ENCODE results near the gene BRIP1.

DNA sequence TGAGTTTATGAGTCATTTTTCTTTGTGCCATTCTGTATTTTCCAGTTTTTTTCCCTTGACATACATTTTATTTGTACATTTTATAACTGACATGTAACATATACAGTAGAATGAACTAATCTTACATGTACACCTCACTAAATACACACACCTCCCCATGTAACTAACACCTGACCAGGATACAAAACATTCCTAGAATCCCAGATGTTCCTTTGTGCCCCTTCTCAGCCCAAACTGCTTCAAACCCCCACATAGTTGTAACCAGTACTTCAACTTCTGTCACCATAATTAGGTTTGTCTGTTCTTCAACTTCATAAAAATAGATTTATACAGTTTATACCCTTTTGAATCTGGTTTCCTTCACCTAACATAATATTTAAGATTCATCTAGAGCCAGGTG, 73.5 kb downstream of the BRIP1 start:
- TF ChIP-seq POLR2A (IDR thresholded peaks at IDR 0.05) = no peak
- TF ChIP-seq, protein P1, sequence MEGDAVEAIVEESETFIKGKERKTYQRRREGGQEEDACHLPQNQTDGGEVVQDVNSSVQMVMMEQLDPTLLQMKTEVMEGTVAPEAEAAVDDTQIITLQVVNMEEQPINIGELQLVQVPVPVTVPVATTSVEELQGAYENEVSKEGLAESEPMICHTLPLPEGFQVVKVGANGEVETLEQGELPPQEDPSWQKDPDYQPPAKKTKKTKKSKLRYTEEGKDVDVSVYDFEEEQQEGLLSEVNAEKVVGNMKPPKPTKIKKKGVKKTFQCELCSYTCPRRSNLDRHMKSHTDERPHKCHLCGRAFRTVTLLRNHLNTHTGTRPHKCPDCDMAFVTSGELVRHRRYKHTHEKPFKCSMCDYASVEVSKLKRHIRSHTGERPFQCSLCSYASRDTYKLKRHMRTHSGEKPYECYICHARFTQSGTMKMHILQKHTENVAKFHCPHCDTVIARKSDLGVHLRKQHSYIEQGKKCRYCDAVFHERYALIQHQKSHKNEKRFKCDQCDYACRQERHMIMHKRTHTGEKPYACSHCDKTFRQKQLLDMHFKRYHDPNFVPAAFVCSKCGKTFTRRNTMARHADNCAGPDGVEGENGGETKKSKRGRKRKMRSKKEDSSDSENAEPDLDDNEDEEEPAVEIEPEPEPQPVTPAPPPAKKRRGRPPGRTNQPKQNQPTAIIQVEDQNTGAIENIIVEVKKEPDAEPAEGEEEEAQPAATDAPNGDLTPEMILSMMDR (IDR thresholded peaks at IDR 0.05) = no peak
- no peak for TF ChIP-seq POLR2AphosphoS5 (IDR thresholded peaks at IDR 0.05)

All from prostate gland (tissue), 2 donors.